Ectodermal cell (in vitro differentiated cells): Measurements from ENCODE around the gene TK1.
"Not testable (repeated sequence)": the region's sequence is repeated elsewhere in the genome, so short reads cannot be mapped to it uniquely, and the experiment has no call there.

ENCODE experiments used
- H3K27ac ChIP-seq: 2 replicates; pipeline ENCODE4 v1.7.0; 2013; ENCODE audit warnings: mild to moderate bottlenecking, low read depth, low read length; ENCODE audit not compliant: insufficient read depth, poor library complexity, severe bottlenecking
- H3K27me3 ChIP-seq: 2 replicates; pipeline ENCODE4 v1.7.0; 2013; ENCODE audit warnings: mild to moderate bottlenecking, low read length; ENCODE audit not compliant: insufficient read depth, control insufficient read depth, poor library complexity, severe bottlenecking
- H3K36me3 ChIP-seq: one replicate; pipeline ENCODE4 v1.7.0; 2013; ENCODE audit warnings: low read length; ENCODE audit not compliant: control insufficient read depth, insufficient read depth
- H3K4me1 ChIP-seq: one replicate; pipeline ENCODE4 v1.7.0; 2013; ENCODE audit warnings: low read length; ENCODE audit not compliant: control insufficient read depth, insufficient read depth
- H3K4me3 ChIP-seq: 2 replicates; pipeline ENCODE4 v1.7.0; 2013; ENCODE audit warnings: low read depth, low read length, control low read depth; ENCODE audit not compliant: insufficient read depth
- H3K9me3 ChIP-seq: 2 replicates; pipeline ENCODE4 v1.7.0; 2013; ENCODE audit warnings: mild to moderate bottlenecking, low read length, moderate library complexity; ENCODE audit not compliant: control insufficient read depth
- WGBS, 2 experiments: methylation state at CpG; one replicate each; pipeline ENCODE4 v1.1.7; 2013; ENCODE audit warnings: missing lambda C conversion rate in 2 of 2; 5-methylcytosine and 5-hydroxymethylcytosine counted together

TK1 gene

GRCh38 chr17:78179372-78179771 is 7.5 kb downstream of the TK1 start:
- Histone ChIP-seq H3K27me3 (no peaks in the 10 kb centered on the region), H3K27ac (no peak overlapping the region), H3K4me3 (no peak overlapping the region), H3K36me3 (peaks cover 43% of the 10 kb centered on the region), H3K9me3 (no peaks in the 10 kb centered on the region), H3K4me1 (peaks cover under 1% of the 10 kb centered on the region)
- WGBS, 2 experiments = 96 to 97% methylated on average over 17 of the region's 17 CpGs

DNA sequence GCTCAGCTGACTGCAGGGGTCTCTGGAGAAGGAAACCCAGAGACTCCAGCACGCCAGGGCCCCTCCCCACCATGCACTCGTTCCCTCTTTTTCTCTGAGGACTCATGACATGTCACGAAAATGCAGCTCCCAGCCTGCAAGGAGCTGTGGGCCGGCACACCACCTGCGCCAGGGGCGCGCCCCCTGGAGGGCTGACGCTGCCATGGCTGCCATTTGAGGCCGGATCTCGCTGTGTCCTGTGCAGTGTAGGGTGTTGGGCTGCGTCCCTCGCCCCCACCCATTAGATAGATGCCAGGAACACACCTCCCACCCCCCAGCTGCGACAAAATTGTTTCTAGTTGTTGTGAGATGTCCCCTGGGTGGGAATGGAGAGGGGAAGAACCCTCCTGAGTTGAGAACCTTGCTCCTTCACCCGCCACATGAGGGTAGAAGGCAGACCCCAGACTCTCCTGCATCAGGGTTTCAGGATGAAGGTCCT is 10.3 kb downstream of the TK1 start:
- H3K27me3 ChIP-seq = no peaks in the 10 kb centered on the region
- H3K4me3 ChIP-seq = no peak overlapping the region
- WGBS, 2 experiments = 49 to 58% methylated on average over 13 to 14 of the region's 14 CpGs
- no peaks in the 10 kb centered on the region for H3K9me3 ChIP-seq
- H3K27ac ChIP-seq = no peak overlapping the region
- peaks cover 33% of the 10 kb centered on the region for H3K36me3 ChIP-seq
- peaks cover 11% of the 10 kb centered on the region for H3K4me1 ChIP-seq

GRCh38 chr17:78175643-78175981 is 11.2 kb downstream of the TK1 start:
- WGBS, 2 experiments = 95 to 97% methylated on average over 14 of the region's 14 CpGs
- Histone ChIP-seq H3K27me3 (no peaks in the 10 kb centered on the region), H3K4me1 (peaks cover 11% of the 10 kb centered on the region), H3K9me3 (no peaks in the 10 kb centered on the region), H3K4me3 (no peak overlapping the region), H3K27ac (no peak overlapping the region), H3K36me3 (peaks cover 29% of the 10 kb centered on the region)

GRCh38 chr17:78174870-78175642 is 11.8 kb downstream of the TK1 start:
- 92 to 93% methylated on average over 28 of the region's 28 CpGs for WGBS, 2 experiments
- no peak overlapping the region for H3K27ac ChIP-seq
- peaks cover 24% of the 10 kb centered on the region for H3K36me3 ChIP-seq

GRCh38 chr17:78174346-78174869 is 12.4 kb downstream of the TK1 start:
- Histone ChIP-seq H3K36me3 (peaks cover 18% of the 10 kb centered on the region), H3K27me3 (no peaks in the 10 kb centered on the region), H3K9me3 (no peaks in the 10 kb centered on the region), H3K4me3 (no peak overlapping the region), H3K4me1 (peaks cover 12% of the 10 kb centered on the region), H3K27ac (no peak overlapping the region)
- 94 to 96% methylated on average over 15 of the region's 15 CpGs for WGBS, 2 experiments

More at GRCh38 chr17:78174870-78175642, 11.8 kb downstream of the TK1 start:
- Histone ChIP-seq H3K27me3 (no peaks in the 10 kb centered on the region), H3K9me3 (no peaks in the 10 kb centered on the region), H3K4me3 (no peak overlapping the region), H3K4me1 (peaks cover 11% of the 10 kb centered on the region)

GRCh38 chr17:78173097-78173715 is 13.6 kb downstream of the TK1 start:
- Histone ChIP-seq H3K4me1 (peaks cover 17% of the 10 kb centered on the region), H3K27me3 (peaks cover 4% of the 10 kb centered on the region), H3K27ac (no peak overlapping the region), H3K9me3 (no peaks in the 10 kb centered on the region), H3K4me3 (no peak overlapping the region), H3K36me3 (peaks cover 9% of the 10 kb centered on the region)
- 90 to 93% methylated on average over 11 of the region's 11 CpGs for WGBS, 2 experiments

- Histone ChIP-seq H3K4me3 (no peak overlapping the region), H3K27me3 (peaks cover 4% of the 10 kb centered on the region), H3K9me3 (no peaks in the 10 kb centered on the region), H3K27ac (no peak overlapping the region), H3K36me3 (peaks cover 7% of the 10 kb centered on the region), H3K4me1 (peaks cover 17% of the 10 kb centered on the region)
- WGBS, 2 experiments = 65 to 67% methylated on average over 19 of the region's 19 CpGs
These were observed 14.4 kb downstream of the TK1 start for GRCh38 chr17:78172249-78173051.

DNA sequence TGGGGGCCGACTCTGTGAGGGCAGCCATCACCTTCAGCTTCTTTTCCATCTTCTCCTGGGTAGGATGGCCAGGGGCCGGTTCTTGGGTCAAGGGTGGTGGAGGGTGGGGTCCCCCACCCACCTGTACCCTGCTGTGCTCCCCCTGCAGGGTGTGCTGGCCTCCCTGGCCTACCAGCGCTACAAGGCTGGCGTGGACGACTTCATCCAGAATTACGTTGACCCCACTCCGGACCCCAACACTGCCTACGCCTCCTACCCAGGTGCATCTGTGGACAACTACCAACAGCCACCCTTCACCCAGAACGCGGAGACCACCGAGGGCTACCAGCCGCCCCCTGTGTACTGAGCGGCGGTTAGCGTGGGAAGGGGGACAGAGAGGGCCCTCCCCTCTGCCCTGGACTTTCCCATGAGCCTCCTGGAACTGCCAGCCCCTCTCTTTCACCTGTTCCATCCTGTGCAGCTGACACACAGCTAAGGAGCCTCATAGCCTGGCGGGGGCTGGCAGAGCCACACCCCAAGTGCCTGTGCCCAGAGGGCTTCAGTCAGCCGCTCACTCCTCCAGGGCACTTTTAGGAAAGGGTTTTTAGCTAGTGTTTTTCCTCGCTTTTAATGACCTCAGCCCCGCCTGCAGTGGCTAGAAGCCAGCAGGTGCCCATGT is 15.1 kb downstream of the TK1 start:
- not testable (repeated sequence) for H3K36me3 ChIP-seq, H3K4me3 ChIP-seq, H3K27ac ChIP-seq, H3K27me3 ChIP-seq, H3K9me3 ChIP-seq
- 91% methylated on average over 19 of the region's 19 CpGs for WGBS, 2 experiments
- H3K4me1 ChIP-seq = peaks cover 17% of the 10 kb centered on the region

DNA sequence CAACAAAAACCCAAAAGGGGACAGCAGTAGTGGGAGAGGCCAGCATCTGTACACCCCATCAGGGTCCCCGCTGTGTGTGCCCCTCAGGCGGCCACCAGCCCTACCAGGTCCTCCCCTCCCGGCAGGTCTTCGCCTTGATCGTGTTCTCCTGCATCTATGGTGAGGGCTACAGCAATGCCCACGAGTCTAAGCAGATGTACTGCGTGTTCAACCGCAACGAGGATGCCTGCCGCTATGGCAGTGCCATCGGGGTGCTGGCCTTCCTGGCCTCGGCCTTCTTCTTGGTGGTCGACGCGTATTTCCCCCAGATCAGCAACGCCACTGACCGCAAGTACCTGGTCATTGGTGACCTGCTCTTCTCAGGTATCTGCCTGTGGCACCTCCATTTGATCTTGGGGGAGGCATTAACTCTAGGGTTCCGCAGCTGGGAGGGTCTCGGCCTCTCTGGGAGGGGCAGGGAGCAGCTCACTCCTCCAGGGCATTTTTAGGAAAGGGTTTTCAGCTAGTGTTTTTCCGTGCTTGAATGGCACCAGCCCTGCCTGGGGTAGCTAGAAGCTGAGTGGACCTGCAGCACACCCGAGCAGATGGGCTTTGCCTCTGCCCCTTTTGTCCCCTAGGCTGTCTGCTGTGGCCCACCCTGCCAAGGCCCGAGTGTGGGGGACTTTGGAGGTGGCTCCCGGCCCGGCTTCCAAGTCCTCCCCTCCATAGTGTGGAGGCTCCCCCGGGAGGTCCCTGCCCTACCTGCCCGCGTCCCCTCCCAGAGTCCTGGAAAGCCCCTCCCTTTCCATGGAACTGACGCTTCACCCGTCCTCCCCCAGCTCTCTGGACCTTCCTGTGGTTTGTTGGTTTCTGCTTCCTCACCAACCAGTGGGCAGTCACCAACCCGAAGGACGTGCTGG is 15.9 kb downstream of the TK1 start:
- peaks cover 7% of the 10 kb centered on the region for H3K36me3 ChIP-seq
- peaks cover 17% of the 10 kb centered on the region for H3K4me1 ChIP-seq
- H3K27me3 ChIP-seq = peaks cover 4% of the 10 kb centered on the region
- WGBS, 2 experiments = 91 to 92% methylated on average over 31 of the region's 31 CpGs
- no peak overlapping the region for H3K27ac ChIP-seq
- no peaks in the 10 kb centered on the region for H3K9me3 ChIP-seq
- H3K4me3 ChIP-seq = no peak overlapping the region
